GM19324 (cell line): ENCODE data around the gene TMIGD2.

Experiments used
- ATAC-seq: cut with Tn5 transposase; IDR thresholded peaks from one replicate; pipeline ENCODE4 v1.9.1; 2021; ENCODE audit warnings: mild to moderate bottlenecking, moderate library complexity; ENCODE audit not compliant: unreplicated experiment, low FRiP score

Gene TMIGD2

DNA sequence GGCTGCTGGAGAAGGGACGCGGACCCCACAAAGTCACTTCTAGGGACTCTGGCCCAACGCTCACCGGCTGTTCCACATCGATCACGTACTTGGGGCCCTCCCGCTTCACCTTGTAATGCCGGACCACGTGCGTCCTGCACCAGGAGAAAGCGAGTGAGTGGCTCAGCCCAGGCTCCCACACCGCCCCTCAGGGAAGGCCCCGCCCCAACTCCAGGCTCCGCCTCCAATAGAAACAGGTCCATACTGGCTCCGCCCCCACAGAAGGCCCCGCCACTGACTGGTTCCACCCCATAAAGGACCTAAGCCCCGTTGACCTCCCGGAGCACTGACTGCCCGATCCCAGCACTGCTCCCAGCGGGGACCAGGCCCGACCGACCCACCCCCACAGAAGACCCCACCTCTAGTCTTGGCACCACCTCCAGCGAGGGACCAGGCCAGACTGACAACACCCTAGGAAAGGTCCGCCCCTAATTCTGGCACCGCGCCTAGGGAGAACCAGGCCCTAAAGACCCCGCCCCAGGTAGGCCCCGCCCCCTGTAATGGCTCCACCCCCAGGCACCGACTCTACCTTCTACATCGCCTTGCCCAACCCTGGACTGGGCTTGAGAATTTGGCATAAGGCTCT is 25.2 kb upstream of the TMIGD2 start:
- ATAC-seq = no peak

DNA sequence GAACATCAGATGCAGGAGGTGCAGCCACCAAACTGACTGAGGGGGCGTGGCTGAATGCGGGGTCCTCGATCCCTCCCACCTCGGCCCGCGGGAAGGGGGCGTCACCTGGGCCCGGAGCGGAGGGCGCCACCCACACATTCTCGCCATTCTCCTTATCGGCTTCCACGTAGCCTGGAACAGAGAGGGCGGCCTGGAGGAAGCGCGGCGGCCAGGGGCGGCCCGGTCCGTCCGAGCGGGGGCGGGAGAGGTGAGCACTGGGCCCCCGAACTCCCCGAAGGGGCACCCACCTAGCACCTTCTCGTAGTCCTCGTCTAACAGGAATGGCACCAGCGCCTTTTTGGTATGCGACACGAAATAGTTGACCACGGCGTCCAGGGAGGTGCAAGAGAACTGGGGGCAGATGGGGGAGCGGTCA is 24.7 kb upstream of the TMIGD2 start:
- no peak for ATAC-seq

DNA sequence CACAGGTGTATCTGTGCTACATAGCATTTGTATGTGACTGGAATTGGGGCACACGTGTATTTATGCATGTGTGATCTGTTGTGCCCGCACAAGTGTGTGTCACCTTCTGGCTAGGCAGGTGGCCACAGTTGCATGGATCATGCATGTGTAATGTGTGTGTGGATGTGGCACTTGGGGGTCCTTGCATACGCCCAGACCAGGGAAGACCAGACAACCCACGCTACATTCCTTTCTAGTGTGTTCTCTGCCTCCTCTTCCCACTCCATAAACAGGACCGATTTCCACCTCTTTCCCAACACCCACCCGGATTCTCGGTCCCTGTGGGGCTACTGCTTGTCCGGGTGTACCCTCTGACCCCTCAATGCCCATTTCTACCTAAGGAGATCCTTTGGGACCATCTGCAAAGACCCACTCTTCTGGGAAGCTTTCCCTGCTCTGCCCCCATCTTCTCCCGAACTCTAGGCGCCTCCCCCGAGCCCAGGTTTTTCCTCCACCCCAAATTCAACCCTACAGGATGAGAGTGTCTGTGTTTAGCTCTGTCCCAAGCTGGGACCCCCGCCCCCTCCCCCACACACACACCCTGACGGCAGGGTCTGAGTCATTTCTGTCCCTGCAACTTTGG is 24.1 kb upstream of the TMIGD2 start:
- no peak for ATAC-seq

DNA sequence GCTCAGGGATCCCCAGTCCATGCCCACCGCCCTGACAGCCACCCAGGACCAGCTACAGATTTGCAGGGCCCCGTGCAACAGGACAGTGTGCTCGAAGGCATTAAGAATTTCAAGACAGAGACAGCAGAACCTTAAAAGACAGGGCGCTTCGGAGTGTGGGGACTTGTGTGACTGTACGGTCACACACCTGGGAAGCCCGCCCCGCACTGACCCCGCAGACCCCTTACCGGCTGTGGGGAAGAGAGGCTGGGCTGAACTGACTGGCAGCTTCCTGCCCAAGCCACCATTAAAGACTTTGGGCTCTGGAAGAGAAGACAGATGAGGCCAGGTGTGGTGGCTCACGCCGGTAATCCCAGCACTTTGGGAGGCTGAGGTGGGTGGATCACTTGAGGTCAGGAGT is 22.0 kb upstream of the TMIGD2 start:
- ATAC-seq = no peak

DNA sequence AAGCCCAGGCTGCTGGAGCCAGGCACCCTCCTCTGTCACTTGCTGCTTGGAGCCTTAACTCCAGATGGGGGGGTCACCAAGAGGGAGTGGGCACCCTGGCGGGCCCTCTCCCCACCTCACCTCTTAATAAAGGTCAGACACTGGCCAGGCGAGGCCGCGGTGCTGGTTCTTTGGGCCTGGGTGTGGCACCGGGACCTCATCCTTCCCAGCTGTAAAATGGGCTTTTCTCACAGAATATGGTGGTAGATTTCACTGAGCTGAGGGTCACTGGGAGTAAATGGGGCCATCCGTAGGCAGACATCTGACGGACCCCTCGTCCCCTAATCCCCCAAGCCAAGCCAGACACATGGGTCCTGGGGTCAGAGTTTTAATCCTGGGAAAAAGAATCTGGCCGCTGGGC is 21.5 kb upstream of the TMIGD2 start:
- no peak for ATAC-seq

DNA sequence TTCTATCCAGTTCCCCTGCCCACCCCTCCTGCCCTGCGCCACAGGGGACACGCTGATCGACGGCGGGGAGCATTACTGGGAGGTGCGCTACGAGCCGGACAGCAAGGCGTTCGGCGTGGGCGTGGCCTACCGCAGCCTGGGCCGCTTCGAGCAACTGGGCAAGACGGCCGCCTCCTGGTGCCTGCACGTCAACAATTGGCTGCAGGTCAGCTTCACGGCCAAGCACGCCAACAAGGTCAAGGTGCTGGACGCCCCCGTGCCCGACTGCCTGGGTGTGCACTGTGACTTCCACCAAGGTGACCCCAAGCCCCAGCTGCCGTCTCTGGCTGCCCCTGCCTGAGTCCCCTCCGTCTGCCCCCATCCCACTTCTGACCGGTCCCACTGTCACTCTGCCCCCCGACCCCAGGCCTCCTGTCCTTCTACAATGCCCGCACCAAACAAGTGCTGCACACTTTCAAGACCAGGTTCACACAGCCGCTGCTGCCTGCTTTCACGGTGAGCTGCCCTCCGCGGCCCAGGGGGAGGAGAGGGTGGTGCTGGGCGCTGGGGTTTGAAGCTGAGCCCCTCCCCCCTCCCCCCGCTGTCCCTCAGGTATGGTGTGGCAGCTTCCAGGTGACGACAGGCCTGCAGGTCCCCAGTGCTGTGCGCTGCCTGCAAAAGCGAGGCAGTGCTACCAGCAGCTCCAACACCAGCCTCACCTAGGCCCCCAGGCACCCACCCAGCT is 20.9 kb upstream of the TMIGD2 start:
- no peak for ATAC-seq

DNA sequence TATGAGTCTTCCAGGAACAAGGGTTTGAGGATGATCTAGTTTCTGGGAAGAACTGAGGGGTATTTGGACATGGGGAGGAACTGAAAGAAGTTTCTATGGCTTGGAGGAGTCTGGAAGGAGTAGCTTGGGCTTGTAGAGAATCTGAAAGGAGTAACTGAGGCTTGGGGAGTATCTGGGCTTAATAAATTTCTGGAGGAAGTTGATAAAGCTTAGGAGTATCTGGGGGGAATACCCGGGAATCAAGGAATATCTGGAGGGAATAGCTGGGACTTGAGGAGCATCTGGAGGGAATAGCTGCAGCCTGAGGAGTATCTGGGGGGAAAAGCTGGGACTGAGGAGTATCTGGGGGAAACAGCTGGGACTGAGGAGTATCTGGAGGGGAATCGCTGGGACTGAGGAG is 18.2 kb upstream of the TMIGD2 start:
- ATAC-seq = no peak

DNA sequence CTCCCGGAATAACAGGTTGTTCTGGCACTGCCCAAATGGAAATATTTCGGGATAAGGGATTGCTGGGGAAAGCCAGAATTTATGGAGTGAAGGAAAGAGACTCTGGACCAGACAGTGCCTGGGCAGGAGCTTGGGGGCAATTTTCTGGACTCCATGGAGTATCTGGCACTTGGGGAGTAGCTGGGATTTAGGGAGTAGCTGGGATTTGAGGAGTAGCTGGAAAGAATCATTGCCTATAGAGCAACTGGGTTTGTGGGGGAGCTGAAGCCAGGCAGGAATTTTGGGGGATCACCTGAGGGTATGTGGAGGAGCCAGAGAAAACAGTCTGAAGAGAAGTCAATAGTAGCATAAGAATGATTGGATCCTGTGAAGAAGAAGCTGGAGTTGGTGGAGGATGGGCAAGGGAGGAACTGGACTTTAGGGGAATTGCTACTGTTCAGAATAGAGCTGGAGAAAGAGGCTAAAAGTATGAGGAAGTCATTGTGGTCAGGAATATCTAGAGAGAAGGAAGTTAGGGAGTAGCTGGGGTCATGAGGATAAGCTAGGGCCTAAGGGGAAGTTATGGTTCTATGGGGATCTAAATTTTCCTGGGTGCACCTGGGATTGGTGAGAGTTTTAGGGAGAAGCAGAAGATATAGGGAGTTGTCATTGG is 17.0 kb upstream of the TMIGD2 start:
- ATAC-seq = no peak

DNA sequence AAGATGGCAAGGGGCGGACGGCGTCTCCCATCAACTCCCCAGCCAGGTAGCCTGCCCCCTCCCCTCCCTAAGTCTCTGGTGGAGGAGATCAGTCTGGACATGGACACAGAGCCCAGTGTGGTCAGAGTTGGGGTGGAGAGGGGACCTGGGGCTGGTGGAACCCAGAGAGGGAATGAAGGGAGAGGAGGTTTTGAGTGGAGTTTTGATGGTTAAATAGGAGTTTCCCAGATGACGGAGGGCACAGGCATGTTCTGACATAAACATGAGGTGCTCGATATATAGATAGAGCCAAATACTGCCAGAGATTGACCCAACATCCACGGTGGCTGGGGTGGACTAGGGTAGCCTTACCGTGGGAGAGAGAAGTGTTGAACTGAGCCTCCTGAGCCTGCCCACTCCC is 16.3 kb upstream of the TMIGD2 start:
- no peak for ATAC-seq

DNA sequence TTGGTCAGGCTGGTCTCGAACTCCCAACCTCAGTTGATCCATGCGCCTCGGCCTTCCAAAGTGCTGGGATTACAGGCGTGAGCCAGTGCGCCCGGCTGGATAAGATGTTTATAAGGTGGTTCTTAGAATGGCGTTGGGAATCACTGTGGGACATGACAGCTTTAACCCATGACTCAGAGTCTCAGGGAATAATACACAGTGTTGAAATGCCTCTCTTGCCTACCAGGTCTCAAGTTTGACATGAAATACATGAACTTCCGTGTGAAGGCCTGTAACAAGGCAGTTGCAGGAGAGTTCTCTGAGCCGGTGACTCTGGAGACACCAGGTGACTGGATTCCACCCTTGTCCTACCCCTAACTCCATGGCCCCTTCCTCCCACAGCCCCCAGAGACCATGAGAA is 14.8 kb upstream of the TMIGD2 start:
- no peak for ATAC-seq

DNA sequence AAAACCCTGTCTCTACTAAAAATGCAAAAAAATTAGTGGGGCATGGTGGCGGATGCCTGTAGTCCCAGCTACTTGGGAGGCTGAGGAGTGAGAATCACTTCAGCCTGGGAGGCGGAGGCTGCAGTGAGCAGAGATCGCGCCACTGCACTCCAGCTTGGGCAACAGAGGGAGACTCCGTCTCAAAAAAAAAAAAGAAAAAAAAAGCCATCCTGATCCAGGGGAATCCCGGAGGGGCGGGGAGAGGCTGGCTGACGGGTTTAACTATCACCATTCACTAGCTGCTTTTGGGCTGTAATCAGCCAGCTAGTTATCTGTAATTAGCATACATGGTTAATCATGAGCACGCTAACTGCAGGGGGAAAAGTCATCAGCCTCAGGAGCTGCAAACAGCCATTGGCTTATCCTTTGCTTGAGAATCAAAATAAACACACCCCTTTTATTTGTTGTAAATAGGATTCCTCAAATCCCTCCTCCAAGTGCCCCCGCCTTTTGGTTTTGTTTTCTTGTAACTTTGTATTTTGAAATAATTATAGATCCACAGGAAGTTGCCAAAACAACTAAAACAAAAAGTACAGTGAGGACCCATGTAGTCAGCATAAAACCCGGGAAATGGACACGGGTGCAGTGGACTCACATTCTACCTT is 11.8 kb upstream of the TMIGD2 start:
- ATAC-seq = no peak

DNA sequence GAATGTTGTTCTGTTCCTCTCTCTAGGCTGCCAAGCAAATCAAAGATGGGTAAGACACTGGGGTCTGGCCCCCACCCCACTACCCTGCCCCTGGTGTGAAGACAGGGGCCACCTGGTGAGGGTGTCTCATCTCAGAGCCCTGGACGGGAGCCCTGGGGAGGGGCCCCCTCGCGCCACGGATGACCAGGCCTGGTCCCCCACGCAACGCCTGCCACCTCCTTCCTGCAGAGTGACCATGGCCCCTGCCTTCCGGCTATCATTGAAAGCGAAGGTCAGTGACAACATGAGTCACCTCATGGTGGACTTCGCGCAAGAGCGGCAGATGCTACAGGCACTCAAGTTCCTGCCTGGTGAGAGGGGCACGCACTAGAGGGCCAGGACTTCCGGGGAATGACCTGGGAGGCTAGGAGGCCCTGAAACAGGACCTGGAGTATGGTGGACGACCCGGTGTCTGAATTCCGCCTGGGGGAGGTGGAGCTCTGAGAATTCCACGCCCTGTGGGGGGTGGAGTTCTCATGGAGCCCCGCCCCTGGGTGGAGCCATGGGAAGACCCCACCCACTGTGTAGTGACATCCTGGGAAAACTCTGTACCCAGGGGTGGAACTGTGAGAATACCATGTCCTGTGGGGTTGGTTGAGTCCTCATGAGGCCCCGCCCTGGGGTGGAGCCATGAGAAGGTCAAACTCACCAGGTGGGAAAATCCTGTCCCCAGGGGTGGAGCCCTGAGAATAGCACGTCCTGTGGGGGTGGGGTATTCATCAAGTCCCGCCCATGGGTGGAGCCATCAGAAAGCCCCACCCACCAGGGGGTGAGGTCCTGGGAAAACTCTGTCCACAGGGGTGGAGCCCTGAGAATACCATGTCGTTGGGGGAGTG is 8.3 kb upstream of the TMIGD2 start:
- ATAC-seq = no peak

DNA sequence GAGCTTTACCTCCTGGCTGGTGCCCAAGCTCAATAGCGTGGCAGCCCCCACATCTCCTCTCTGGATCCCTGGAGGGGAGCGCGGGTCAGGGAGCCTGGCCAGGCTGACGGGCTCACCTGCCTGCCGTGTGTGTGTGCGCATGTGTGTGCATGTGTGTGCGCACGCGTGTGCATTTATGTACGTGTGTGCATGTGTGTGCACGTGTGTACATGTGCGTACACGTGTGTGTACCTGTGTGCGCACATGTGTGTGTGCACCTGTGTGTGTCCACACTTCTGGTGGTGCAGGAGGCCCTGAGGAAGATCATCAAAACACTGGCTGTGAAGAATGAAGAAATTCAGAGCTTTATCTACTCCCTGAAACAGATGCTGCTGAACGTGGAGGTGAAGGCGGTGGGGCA is 3.5 kb upstream of the TMIGD2 start:
- no peak for ATAC-seq

DNA sequence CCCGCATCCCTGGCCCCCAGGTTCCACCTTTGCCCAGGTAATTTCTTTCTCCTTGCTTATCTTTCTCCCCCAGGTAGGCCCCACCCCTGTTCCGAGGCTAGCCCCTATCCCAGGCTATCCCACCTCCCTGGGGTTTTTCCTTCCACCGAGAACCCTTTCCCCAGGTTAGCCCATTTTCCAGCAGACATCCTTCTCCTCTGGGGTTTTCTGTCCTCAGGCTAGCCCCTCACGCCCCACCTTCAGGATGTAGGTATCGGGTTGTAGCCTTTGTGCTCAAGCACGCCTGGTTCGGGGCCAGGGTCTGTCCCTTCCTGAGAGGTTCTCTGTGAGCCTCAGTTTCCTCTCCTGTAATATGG is 3.0 kb upstream of the TMIGD2 start:
- ATAC-seq = no peak

DNA sequence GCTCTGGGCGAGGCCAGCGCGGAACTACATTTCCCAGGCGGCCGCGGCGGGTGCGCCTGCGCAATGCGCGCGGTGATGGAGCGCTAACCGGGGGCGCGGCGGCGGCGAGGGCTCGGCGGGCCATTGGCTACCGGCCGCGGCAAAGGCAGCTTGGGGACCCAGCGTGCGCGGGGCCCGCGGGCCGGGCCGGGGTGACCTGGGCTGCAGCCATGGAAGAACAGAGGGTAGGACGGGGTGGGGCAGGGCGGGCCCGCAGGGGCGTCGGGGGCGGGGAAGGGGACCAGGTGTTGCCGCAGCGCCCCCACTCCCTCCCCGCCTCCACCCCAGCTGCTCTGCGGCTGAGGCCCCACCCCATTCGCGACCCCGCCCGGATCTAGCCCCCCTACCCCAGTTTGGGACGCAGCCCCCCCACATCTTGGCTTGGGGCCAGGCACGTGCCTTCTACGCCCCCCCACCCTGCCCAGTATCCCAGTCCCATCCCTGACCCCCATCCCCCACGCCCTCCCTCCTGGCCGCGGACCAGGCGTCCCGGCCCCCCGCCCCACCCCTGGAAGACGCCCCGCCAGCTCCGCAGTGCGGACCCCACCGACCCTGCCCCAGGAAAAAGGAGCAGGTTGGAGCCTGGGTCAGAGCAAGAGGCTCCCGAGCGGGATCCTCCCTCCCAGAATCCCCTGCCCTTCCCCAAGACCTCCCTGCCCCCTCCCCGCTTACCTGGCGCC is 2.5 kb upstream of the TMIGD2 start, which contains the start of gene FSD1:
FSD1 (plus strand) TSS at position 61 of the 719 bp plus-strand sequence; CDS start at position 210, 149 bp downstream.
- no peak for ATAC-seq

DNA sequence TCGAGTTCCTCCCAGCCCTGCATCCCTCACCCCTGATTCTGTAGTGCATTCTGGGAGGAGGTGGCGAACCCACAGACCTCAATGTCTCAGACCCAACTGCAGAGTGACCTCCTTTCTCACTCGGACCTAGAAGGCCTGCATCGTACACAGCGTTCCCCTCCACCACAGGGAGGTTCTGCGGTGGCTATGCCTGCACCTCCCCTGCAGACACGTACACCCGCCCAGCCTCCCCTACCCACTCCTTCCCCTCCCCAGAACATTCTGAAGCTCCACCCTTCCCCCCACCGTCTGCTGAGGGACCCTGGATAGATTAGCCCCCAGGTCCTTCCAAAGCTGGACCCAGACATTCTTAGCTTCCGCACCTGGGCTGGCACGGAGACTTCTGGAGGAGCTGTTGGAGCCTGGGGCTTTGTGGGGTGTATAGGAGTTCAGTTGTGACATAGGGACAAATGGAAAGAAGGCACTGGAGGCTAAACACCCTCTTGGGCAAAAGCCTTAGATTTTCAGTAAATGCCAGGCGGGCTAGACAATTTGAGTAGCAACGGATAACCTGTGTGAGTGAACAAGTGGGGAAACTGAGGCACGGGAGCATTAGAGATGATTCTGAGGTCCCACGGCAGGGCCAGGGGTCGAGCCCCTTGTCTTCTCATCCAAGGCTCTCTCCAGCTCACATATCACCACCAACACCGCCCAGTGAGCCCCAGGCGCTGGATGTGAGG is 1.8 kb upstream of the TMIGD2 start:
- ATAC-seq = no peak

DNA sequence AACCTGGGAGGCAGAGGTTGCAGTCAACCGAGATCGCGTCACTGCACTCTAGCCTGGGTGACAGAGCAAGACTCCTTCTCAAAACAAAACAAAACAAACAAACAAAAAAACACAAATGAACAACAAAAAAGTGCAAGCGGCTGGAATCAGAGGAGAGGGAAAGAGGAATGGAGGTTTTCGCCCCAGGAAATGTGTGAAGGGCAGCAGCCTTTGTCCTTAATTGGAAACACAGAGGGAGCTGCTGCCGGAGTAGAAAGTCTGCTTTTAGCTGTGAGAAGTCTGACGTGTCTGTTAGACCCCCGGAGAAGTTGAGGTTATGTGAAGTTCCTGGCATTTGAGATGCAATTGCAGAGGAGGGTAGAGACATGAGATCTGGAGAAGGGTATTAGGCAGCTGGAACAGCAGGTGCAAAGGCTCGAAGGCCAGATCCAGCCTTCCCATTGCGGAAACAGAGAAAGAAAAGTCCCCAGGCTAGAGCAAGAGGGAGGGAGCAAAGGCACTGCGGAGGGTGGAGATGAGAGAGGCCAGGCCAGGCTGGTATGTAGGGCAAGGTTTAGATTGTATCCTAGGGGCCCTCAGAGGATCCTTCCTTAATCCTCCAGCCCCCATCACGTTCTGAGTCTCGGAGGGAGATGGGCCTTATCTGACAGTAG is 473 bp downstream of the TMIGD2 start:
- no peak for ATAC-seq

DNA sequence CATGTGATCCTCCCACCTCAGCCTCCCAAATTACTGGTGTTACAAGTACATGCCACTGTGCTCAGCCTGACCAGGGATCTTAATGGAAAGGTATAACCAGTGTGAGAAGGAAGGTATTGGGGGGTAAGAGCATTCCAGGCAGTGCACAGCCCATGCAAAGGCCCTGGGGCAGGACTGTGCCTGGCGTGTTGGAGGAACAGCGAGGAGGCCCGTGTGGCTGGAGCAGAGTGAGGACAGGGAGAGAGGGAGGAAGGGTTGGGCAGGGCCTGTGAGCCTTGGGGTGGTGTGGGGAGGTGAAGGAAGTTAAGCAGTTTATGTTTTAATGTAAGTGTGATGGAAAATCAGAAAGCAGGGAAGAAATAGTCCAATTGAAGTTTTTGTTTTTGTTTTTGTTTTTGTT is 1.6 kb downstream of the TMIGD2 start:
- ATAC-seq = no peak
